Bronchial epithelial cell (primary cell): ENCODE results near the gene FAM114A1. TPM values are rescaled to one million over a fixed set of nuclear protein-coding genes. Genes with fewer than 3 reads are reported as not detected.

Experiments
- DNase-seq: peaks from one replicate; pipeline ENCODE4 v3.0.0-alpha.2; 2010; ENCODE audit warnings: low read depth
- FAIRE-seq: peaks from 2 replicates; lab custom pipeline; 2011; peaks lifted over from hg19 to GRCh38; lab: Jason Lieb, UNC
- H3K27me3 ChIP-seq: 2 replicates; pipeline ENCODE4 v1.5.1; 2011; ENCODE audit warnings: low read length; ENCODE audit not compliant: control insufficient read depth, insufficient read depth
- H3K36me3 ChIP-seq: 2 replicates; pipeline ENCODE4 v1.5.1; 2011; ENCODE audit warnings: low read length; ENCODE audit not compliant: control insufficient read depth, insufficient read depth
- H3K4me3 ChIP-seq: 2 replicates; pipeline ENCODE4 v1.5.1; 2011; ENCODE audit warnings: mild to moderate bottlenecking, low read depth, low read length, control low read depth
- total RNA-seq: library from RNA; depleted of rRNA; stranded (reverse); fragments of >200 nt; gene quantifications from 2 replicates; pipeline ENCODE4 v1.2.1, GENCODE V29; 2014
- TF ChIP-seq, protein P1 (sequence below): IDR thresholded peaks from 2 replicates; pipeline ENCODE4 v1.5.1; 2011; ENCODE audit warnings: mild to moderate bottlenecking, moderate library complexity, low read length, control low read depth, inconsistent platforms; ENCODE audit not compliant: insufficient read depth, severe bottlenecking

FAM114A1 gene
- total RNA-seq, 1 donor from 2014 or later: 44.2 TPM

DNA sequence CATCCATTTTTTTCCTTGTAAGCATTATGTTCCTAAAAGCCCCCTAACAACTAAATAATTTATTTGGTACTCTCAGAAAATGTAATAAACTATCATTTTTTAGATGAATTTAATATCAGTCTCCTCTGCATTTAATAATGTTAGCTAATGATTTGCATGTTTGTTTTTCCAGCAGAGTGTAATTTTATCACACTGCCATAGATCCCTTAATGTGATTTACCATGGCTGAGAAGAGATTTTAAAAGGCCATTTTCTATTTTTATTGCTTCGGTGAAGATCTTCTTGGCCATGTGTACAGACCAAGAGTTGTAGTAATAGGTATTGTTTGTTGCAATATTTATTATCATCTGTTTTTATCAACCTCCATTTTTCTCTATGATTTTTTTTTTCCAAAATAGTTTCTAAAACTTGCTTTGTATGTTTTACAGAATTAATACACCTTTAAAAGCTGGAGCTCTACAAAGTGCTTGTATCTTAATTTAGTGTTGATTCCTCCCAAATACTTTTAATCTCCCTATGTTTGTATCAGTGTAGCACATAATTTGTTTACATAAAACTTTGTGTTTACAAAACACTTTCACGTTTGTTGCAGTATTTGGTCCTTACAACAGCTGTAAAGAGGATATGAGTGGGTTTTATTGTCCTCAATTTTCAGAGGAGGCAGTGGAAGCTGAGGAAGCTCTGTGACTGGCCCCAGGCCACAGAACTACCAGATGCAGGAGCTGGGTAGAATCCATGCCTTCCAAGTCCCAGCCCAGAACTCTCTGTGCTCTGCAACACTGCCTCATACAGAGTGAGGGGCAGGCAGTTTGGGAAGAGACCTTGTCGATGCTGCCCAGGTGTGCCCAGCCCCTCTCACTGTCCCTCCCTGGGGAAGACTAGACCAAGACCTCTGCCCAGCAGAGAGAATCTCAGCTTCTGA lies 58.1 kb downstream of the FAM114A1 start:
- TF ChIP-seq, protein P1, sequence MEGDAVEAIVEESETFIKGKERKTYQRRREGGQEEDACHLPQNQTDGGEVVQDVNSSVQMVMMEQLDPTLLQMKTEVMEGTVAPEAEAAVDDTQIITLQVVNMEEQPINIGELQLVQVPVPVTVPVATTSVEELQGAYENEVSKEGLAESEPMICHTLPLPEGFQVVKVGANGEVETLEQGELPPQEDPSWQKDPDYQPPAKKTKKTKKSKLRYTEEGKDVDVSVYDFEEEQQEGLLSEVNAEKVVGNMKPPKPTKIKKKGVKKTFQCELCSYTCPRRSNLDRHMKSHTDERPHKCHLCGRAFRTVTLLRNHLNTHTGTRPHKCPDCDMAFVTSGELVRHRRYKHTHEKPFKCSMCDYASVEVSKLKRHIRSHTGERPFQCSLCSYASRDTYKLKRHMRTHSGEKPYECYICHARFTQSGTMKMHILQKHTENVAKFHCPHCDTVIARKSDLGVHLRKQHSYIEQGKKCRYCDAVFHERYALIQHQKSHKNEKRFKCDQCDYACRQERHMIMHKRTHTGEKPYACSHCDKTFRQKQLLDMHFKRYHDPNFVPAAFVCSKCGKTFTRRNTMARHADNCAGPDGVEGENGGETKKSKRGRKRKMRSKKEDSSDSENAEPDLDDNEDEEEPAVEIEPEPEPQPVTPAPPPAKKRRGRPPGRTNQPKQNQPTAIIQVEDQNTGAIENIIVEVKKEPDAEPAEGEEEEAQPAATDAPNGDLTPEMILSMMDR: no peak
- DNase-seq: no peak
- no peak overlapping the region for H3K4me3 ChIP-seq
- H3K36me3 ChIP-seq: peaks cover 10% of the 10 kb centered on the region
- H3K27me3 ChIP-seq: no peaks in the 10 kb centered on the region
- no peak for FAIRE-seq

DNA sequence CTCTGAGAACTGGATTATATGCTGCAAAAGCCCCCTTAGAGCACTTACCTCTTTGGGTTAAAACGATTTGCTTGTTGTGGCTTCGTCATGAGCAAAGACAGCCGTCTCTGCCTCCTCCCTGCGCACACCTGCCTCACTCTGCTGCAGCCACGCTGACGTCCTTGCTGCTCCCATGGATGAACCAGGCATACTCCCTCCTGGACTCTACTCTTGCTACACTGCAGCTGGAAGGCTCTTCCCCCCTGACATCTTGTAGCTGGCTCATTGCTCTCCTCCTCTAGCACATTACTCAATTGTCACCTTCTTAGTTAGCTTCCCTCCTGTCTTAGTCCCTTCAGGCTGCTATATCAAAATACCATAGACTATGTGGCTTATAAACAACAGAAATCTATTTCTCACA lies 59.3 kb downstream of the FAM114A1 start:
- Histone ChIP-seq H3K4me3 (no peak overlapping the region), H3K27me3 (no peaks in the 10 kb centered on the region), H3K36me3 (peaks cover 10% of the 10 kb centered on the region)
- no peak for DNase-seq
- FAIRE-seq: no peak
- TF ChIP-seq, protein P1: no peak

DNA sequence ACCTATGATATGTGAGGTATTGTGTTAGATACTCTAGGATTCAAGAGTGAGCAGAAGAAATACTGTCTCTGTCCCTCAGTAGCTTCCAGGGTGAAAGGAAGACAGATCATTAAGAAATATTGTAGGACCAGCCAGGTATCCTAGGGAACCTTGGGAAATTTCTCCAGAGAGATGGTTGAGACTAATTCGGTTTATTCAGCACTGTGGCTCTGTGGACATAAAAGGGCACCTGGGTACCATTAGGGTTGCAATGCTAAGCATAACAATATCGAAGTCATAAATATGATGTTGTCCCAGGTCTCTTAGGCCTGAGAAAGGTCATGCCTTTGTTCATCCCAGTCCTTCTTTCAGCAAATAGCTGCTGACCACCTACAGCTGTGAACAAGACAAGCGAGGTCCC lies 61.0 kb downstream of the FAM114A1 start:
- no peaks in the 10 kb centered on the region for H3K27me3 ChIP-seq
- TF ChIP-seq, protein P1: no peak
- no peak overlapping the region for H3K4me3 ChIP-seq
- DNase-seq: no peak
- H3K36me3 ChIP-seq: peaks cover 10% of the 10 kb centered on the region
- FAIRE-seq: no peak

DNA sequence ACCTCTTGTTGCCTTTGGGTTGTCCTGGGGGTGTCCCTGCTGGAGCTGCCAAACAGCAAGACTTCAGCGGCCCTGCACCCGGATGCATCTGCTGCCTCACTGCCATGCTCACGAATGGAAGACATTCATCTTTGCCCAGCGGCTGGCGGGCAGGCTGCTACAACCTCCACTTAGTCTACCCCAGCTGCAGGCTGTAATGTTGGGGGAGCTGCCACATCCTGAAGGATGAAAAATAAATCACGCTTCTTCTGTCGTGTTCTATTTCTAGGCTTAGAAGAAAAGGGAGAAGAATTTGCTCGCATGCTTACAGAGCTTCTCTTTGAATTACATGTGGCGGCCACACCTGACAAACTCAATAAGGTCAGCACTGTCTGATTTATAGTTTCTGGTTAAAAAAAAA lies 61.4 kb downstream of the FAM114A1 start:
- H3K27me3 ChIP-seq: no peaks in the 10 kb centered on the region

DNA sequence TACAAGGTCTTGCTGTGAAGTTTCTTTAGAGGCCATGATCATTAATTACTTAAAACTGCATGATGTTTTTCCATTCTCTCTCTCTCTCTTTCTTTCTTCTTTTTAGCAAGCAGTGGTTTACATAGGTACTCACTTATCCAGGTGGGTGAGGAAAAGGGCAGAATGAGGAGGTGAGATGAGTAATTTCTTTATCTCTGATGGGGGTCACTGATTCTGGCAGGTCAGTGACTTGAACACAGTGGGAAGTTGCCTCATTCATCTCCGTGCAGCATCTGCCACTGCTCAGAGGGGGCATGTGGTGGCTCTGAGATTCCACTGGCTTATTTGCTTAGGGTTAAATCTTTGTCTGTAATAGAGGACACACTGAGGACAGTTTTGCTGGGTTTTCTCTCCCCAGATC lies 62.6 kb downstream of the FAM114A1 start:
- DNase-seq (no peak), FAIRE-seq (no peak)
- TF ChIP-seq, protein P1: no peak
- peaks cover 8% of the 10 kb centered on the region for H3K36me3 ChIP-seq
- H3K27me3 ChIP-seq: no peaks in the 10 kb centered on the region
- H3K4me3 ChIP-seq: no peak overlapping the region

More for the DNA sequence above, 61.4 kb downstream of the FAM114A1 start:
- TF ChIP-seq, protein P1: no peak
- FAIRE-seq: no peak
- H3K4me3 ChIP-seq: no peak overlapping the region
- DNase-seq: no peak
- H3K36me3 ChIP-seq: peaks cover 8% of the 10 kb centered on the region
